GM12891 (cell line): ENCODE results near the gene CDCA4.

Experiments
- DNase-seq: peaks from one replicate; pipeline ENCODE4 v3.0.0; 2011; ENCODE audit warnings: low spot score; ENCODE audit not compliant: insufficient read length
- FAIRE-seq: peaks from 2 replicates; lab custom pipeline; 2011; peaks lifted over from hg19 to GRCh38; lab: Jason Lieb, UNC
- PAX5 ChIP-seq: IDR thresholded peaks from 2 replicates; pipeline ENCODE4 v1.6.1; 2011; ENCODE audit warnings: low read length, moderate library complexity, mild to moderate bottlenecking; ENCODE audit not compliant: insufficient read depth, severe bottlenecking
- POLR2A ChIP-seq: IDR thresholded peaks from 2 replicates; pipeline ENCODE4 v1.6.1; 2011; ENCODE audit warnings: low read depth, low read length, control low read depth
- POLR2AphosphoS5 ChIP-seq: IDR thresholded peaks from 2 replicates; pipeline ENCODE4 v1.6.1; 2011; ENCODE audit warnings: low read depth, low read length, control low read depth
- POU2F2 ChIP-seq: IDR thresholded peaks from 2 replicates; pipeline ENCODE4 v1.6.1; 2011; ENCODE audit warnings: low read depth, mild to moderate bottlenecking, control low read depth, low read length, moderate library complexity
- SPI1 ChIP-seq: IDR thresholded peaks from 2 replicates; pipeline ENCODE4 v1.6.1; 2011; ENCODE audit warnings: low read depth, low read length, control low read depth
- TAF1 ChIP-seq: IDR thresholded peaks from 2 replicates; pipeline ENCODE4 v1.6.1; 2011; ENCODE audit warnings: low read depth, low read length, control low read depth

Gene CDCA4

GRCh38 chr14:105026802-105027563 is 6.1 kb upstream of the CDCA4 start:
- FAIRE-seq = peak; percentile 84
- DNase-seq = no peak
- no peak for TF ChIP-seq POU2F2
- TF ChIP-seq PAX5 = no peak
- TF ChIP-seq POLR2A = peak; percentile 66; the same call in 1 of the 2 replicates
- TF ChIP-seq TAF1 = no peak
- TF ChIP-seq SPI1 = no peak
- peak; percentile 58; the same call in 1 of the 2 replicates for TF ChIP-seq POLR2AphosphoS5

- TF ChIP-seq POLR2AphosphoS5 (no peak), TAF1 (no peak), POU2F2 (no peak), PAX5 (no peak), SPI1 (no peak), POLR2A (no peak)
- FAIRE-seq = peak; percentile 41
- no peak for DNase-seq
Measured at GRCh38 chr14:105026033-105026785, 5.3 kb upstream of the CDCA4 start.

GRCh38 chr14:105025429-105025828 is 4.5 kb upstream of the CDCA4 start:
- FAIRE-seq (no peak), DNase-seq (no peak)
- TF ChIP-seq PAX5 (no peak), SPI1 (no peak), POLR2A (no peak), POLR2AphosphoS5 (no peak), TAF1 (no peak), POU2F2 (no peak)

- FAIRE-seq (no peak), DNase-seq (no peak)
- TF ChIP-seq POLR2A = no peak
- TF ChIP-seq TAF1 = no peak
- TF ChIP-seq SPI1 = no peak
- no peak for TF ChIP-seq PAX5
- TF ChIP-seq POLR2AphosphoS5 = no peak
- no peak for TF ChIP-seq POU2F2
Measured at GRCh38 chr14:105023791-105024480, 3.1 kb upstream of the CDCA4 start.

GRCh38 chr14:105023144-105023543 is 2.3 kb upstream of the CDCA4 start:
- FAIRE-seq (no peak), DNase-seq (no peak)
- TF ChIP-seq SPI1 = no peak
- no peak for TF ChIP-seq PAX5
- TF ChIP-seq POU2F2 = no peak
- TF ChIP-seq POLR2A = no peak

- no peak for FAIRE-seq
- DNase-seq = no peak
- TF ChIP-seq POLR2A = no peak
- TF ChIP-seq SPI1 = no peak
- TF ChIP-seq POU2F2 = no peak
- TF ChIP-seq PAX5 = no peak
- TF ChIP-seq TAF1 = no peak
- no peak for TF ChIP-seq POLR2AphosphoS5
Measured at GRCh38 chr14:105022276-105022670, 1.4 kb upstream of the CDCA4 start.

- TF ChIP-seq TAF1 = no peak
- no peak for TF ChIP-seq PAX5
- TF ChIP-seq SPI1 = no peak
- TF ChIP-seq POLR2A = no peak; the same call in 1 of the 2 replicates
- TF ChIP-seq POLR2AphosphoS5 = no peak
- no peak for TF ChIP-seq POU2F2
- no peak for DNase-seq
- FAIRE-seq = peak; percentile 20
Measured at GRCh38 chr14:105021656-105022275, 883 bp upstream of the CDCA4 start.

- DNase-seq (no peak), FAIRE-seq (peak; percentile 33)
- TF ChIP-seq TAF1 (peak; percentile 14; the same call in 1 of the 2 replicates), SPI1 (no peak)
Measured at GRCh38 chr14:105019861-105020814, 745 bp downstream of the CDCA4 start.

GRCh38 chr14:105018414-105018813 is 2.5 kb downstream of the CDCA4 start:
- no peak for DNase-seq
- TF ChIP-seq TAF1 (no peak), POLR2A (0 out of 2 replicates have a peak, but pooled peaks have one; percentile 11)

More at GRCh38 chr14:105018414-105018813, 2.5 kb downstream of the CDCA4 start:
- FAIRE-seq = no peak
